H1 (cell line): ENCODE data around the gene TFB2M. TPM values are rescaled to one million over a fixed set of nuclear protein-coding genes. Genes with fewer than 3 reads are reported as not detected.
A peak's percentile ranks its signal among the peaks of the same experiment; 100 is the strongest.

Source experiments
- CTCF ChIA-PET: fragments of 300-600 bp; sonication (Branson Sonifier 250); formaldehyde crosslinking; loops from one replicate; lab custom pipeline; 2021; ENCODE audit not compliant: partially characterized antibody; lab: Charles Lee
- POLR2A ChIA-PET: fragments of 300-600 bp; sonication (Branson Sonifier 250); formaldehyde crosslinking; loops from one replicate; lab custom pipeline; 2021; ENCODE audit warnings: inconsistent platforms; ENCODE audit not compliant: partially characterized antibody; lab: Charles Lee
- DNase-seq, 2 experiments: peaks; one replicate each; pipeline versions ENCODE4 v3.0.0 to v3.0.0-alpha.2; 2010 to 2022; ENCODE audit warnings: low spot score in 2 of 2, low read depth in 1 of 2, mixed read lengths in 1 of 2
- FAIRE-seq: peaks from 2 replicates; lab custom pipeline; 2011; peaks lifted over from hg19 to GRCh38; lab: Jason Lieb, UNC
- H2AFZ ChIP-seq: 2 replicates; pipeline ENCODE4 v1.8.1; 2012; ENCODE audit warnings: low read length, inconsistent platforms
- H2AK5ac ChIP-seq: 2 replicates; pipeline ENCODE4 v1.6.1; 2013; ENCODE audit warnings: low read depth, low read length
- H2BK120ac ChIP-seq: replicated peaks from 2 replicates; pipeline ENCODE3; 2013; ENCODE audit warnings: low read depth, low read length, inconsistent platforms
- H2BK12ac ChIP-seq: 2 replicates; pipeline ENCODE4 v1.6.1; 2013; ENCODE audit warnings: low read depth, low read length
- H2BK15ac ChIP-seq: 2 replicates; pipeline ENCODE4 v1.6.1; 2013; ENCODE audit warnings: low read length
- H2BK20ac ChIP-seq: 2 replicates; pipeline ENCODE4 v1.6.1; 2013; ENCODE audit warnings: low read length
- H2BK5ac ChIP-seq: 2 replicates; pipeline ENCODE4 v1.6.1; 2013; ENCODE audit warnings: low read depth, low read length
- H3K14ac ChIP-seq: 2 replicates; pipeline ENCODE4 v1.6.1; 2013; ENCODE audit warnings: inconsistent platforms; ENCODE audit not compliant: insufficient read length
- H3K18ac ChIP-seq: 2 replicates; pipeline ENCODE4 v1.6.1; 2013; ENCODE audit warnings: low read length; ENCODE audit errors: extremely low read depth
- H3K23ac ChIP-seq: 2 replicates; pipeline ENCODE4 v1.6.1; 2013; ENCODE audit warnings: inconsistent platforms; ENCODE audit not compliant: insufficient read length
- H3K23me2 ChIP-seq: 2 replicates; pipeline ENCODE4 v1.6.1; 2013; ENCODE audit warnings: low read depth, low read length
- H3K27ac ChIP-seq: 2 replicates; pipeline ENCODE4 v1.6.1; 2011; ENCODE audit warnings: low read depth, low read length, inconsistent platforms
- H3K27me3 ChIP-seq, 4 experiments: replicated peaks in 1 of 4; 1 replicate in 1 of 4; 2 replicates in 3 of 4; pipeline versions ENCODE4 v1.6.1 to v1.8.1; 2011 to 2013; ENCODE audit warnings: low read length in 3 of 4, mild to moderate bottlenecking in 3 of 4, inconsistent platforms in 2 of 4, mixed read lengths in 2 of 4, moderate library complexity in 1 of 4; ENCODE audit not compliant: control insufficient read depth in 3 of 4, insufficient read depth in 3 of 4; ENCODE audit errors: extremely low read depth in 1 of 4
- H3K36me3 ChIP-seq, 4 experiments: 2 replicates each; pipeline versions ENCODE4 v1.6.1 to v1.8.1; 2011 to 2013; ENCODE audit warnings: mild to moderate bottlenecking in 4 of 4, low read length in 3 of 4, moderate library complexity in 2 of 4, control low read depth in 1 of 4, inconsistent platforms in 1 of 4; ENCODE audit not compliant: insufficient read depth in 4 of 4, control insufficient read depth in 2 of 4
- H3K4ac ChIP-seq: replicated peaks from 2 replicates; pipeline ENCODE3; 2013; ENCODE audit warnings: low read length, low read depth, mixed read lengths, inconsistent platforms; ENCODE audit not compliant: insufficient read length
- H3K4me1 ChIP-seq, 4 experiments: replicated peaks in 1 of 4; 1 replicate in 1 of 4; 2 replicates in 3 of 4; pipeline versions ENCODE4 v1.6.1 to v1.8.1; 2011 to 2013; ENCODE audit warnings: low read length in 3 of 4, inconsistent platforms in 2 of 4, mixed read lengths in 1 of 4; ENCODE audit not compliant: insufficient read depth in 4 of 4, control insufficient read depth in 3 of 4
- H3K4me2 ChIP-seq, 2 experiments: 2 replicates each; pipeline versions ENCODE4 v1.6.1 to v1.8.1; 2011 to 2013; ENCODE audit warnings: low read depth in 2 of 2, low read length in 2 of 2, control low read depth in 1 of 2, inconsistent platforms in 1 of 2, mild to moderate bottlenecking in 1 of 2; ENCODE audit not compliant: insufficient read depth in 1 of 2
- H3K4me3 ChIP-seq, 4 experiments: fragments of 200-600, 300-600 bp in 1 of 4; sonication (generic), shearing (Covaris generic), sonication (Bioruptor Twin) in 1 of 4; 2 replicates each; pipeline versions ENCODE4 v1.5.1 to v1.8.1; 2011 to 2016; ENCODE audit warnings: low read length in 4 of 4, low read depth in 3 of 4, control low read depth in 2 of 4, inconsistent platforms in 2 of 4, mild to moderate bottlenecking in 2 of 4, mixed read lengths in 1 of 4, moderate library complexity in 1 of 4; ENCODE audit not compliant: insufficient read depth in 2 of 4; ENCODE audit errors: extremely low read depth in 1 of 4
- H3K56ac ChIP-seq: replicated peaks from 2 replicates; pipeline ENCODE3; 2013; ENCODE audit warnings: low read depth, mild to moderate bottlenecking, mixed read lengths, low read length, inconsistent platforms; ENCODE audit not compliant: insufficient read length
- H3K79me1 ChIP-seq: 2 replicates; pipeline ENCODE4 v1.6.1; 2013; ENCODE audit warnings: low read depth, low read length, control low read depth
- H3K79me2 ChIP-seq, 2 experiments: 2 replicates each; pipeline versions ENCODE4 v1.6.1 to v1.8.1; 2012 to 2013; ENCODE audit warnings: low read length in 2 of 2, mild to moderate bottlenecking in 2 of 2, inconsistent platforms in 1 of 2; ENCODE audit not compliant: insufficient read depth in 2 of 2, control insufficient read depth in 1 of 2
- H3K9ac ChIP-seq, 4 experiments: replicated peaks in 1 of 4; 1 replicate in 1 of 4; 2 replicates in 3 of 4; pipeline versions ENCODE4 v1.6.1 to v1.8.1; 2011 to 2013; ENCODE audit warnings: low read depth in 3 of 4, low read length in 3 of 4, control low read depth in 2 of 4, mild to moderate bottlenecking in 2 of 4, moderate library complexity in 2 of 4, inconsistent platforms in 1 of 4; ENCODE audit errors: extremely low read depth in 1 of 4
- H3K9me3 ChIP-seq, 2 experiments: 2 replicates each; pipeline versions ENCODE4 v1.6.1 to v1.8.1; 2012 to 2013; ENCODE audit warnings: mild to moderate bottlenecking in 2 of 2, moderate library complexity in 2 of 2, control low read depth in 1 of 2, inconsistent platforms in 1 of 2, low read depth in 1 of 2, low read length in 1 of 2, mixed read lengths in 1 of 2; ENCODE audit not compliant: insufficient read depth in 2 of 2
- H4K20me1 ChIP-seq, 2 experiments: replicated peaks in 1 of 2; 2 replicates each; pipeline versions ENCODE3 to v1.8.1; 2011 to 2013; ENCODE audit warnings: inconsistent platforms in 2 of 2, low read length in 2 of 2, mild to moderate bottlenecking in 1 of 2; ENCODE audit not compliant: insufficient read depth in 2 of 2, control insufficient read depth in 1 of 2
- H4K5ac ChIP-seq: 2 replicates; pipeline ENCODE4 v1.6.1; 2013; ENCODE audit warnings: low read length, low read depth, mixed read lengths, inconsistent platforms; ENCODE audit not compliant: insufficient read length
- H4K8ac ChIP-seq: 2 replicates; pipeline ENCODE4 v1.8.0; 2013; ENCODE audit warnings: mild to moderate bottlenecking, moderate library complexity, low read length, inconsistent platforms; ENCODE audit not compliant: insufficient read depth; ENCODE audit errors: extremely low read depth
- H4K91ac ChIP-seq: replicated peaks from 2 replicates; pipeline ENCODE3; 2013; ENCODE audit warnings: low read length, mixed read lengths, inconsistent platforms; ENCODE audit not compliant: insufficient read length
- HDAC6 ChIP-seq: IDR thresholded peaks from one replicate; pipeline ENCODE4 v1.7.1; 2012; ENCODE audit warnings: low read depth, mild to moderate bottlenecking, inconsistent platforms, low read length, moderate library complexity
- NRF1 ChIP-seq: IDR thresholded peaks from 2 replicates; pipeline ENCODE4 v1.6.1; 2011; ENCODE audit warnings: mild to moderate bottlenecking, low read depth, low read length, improper control_type of control experiment
- RAD21 ChIP-seq, 2 experiments: IDR thresholded peaks in 1 of 2; conservative IDR thresholded peaks in 1 of 2; 2 replicates each; pipeline ENCODE4 v1.6.1; 2011; ENCODE audit warnings: low read depth in 2 of 2, low read length in 2 of 2, improper control_type of control experiment in 1 of 2, inconsistent platforms in 1 of 2, mild to moderate bottlenecking in 1 of 2, moderate library complexity in 1 of 2
- RFX5 ChIP-seq: IDR thresholded peaks from 2 replicates; pipeline ENCODE4 v1.6.1; 2011; ENCODE audit warnings: low read depth, low read length, improper control_type of control experiment, borderline replicate concordance
- YY1 ChIP-seq: IDR thresholded peaks from 2 replicates; pipeline ENCODE4 v1.6.1; 2011; ENCODE audit warnings: low read depth, mild to moderate bottlenecking, low read length
- WGBS, 2 experiments: shearing (Covaris generic) in 1 of 2; methylation state at CpG; one replicate each; pipeline versions ENCODE4 v1.1.6 to v1.1.7; 2013 to 2015; ENCODE audit warnings: low lambda C conversion rate in 2 of 2, mixed read lengths in 2 of 2, inconsistent platforms in 1 of 2, low coverage in 1 of 2, missing lambda C conversion rate in 1 of 2; ENCODE audit not compliant: insufficient replicate concordance in 2 of 2, insufficient coverage in 1 of 2, insufficient read length in 1 of 2; ENCODE audit errors: extremely low coverage in 1 of 2, missing lambda C conversion rate in 1 of 2; 5-methylcytosine and 5-hydroxymethylcytosine counted together
- polyA plus RNA-seq, 7 experiments: library from polyadenylated mRNA; depleted of rRNA in 3 of 7; stranded (reverse) in 5 of 7; unstranded in 2 of 7; fragments of >200 nt in 5 of 7; fragments of 200-250 nt in 2 of 7; gene quantifications; 1 replicate in 5 of 7; 2 replicates in 1 of 7; 4 replicates in 1 of 7; pipeline versions ENCODE4 v1.2.1 to v1.2.3, GENCODE V29; 2011 to 2013; ENCODE audit warnings: missing spikeins in 2 of 7, mixed read lengths in 2 of 7
- total RNA-seq: library from RNA; stranded (reverse); fragmentation: NEBNext Ultra II Directional; extraction: Animal tissue kit (Norgen Biotek cat#: 25700); gene quantifications from 2 replicates; pipeline ENCODE4 v1.2.1, GENCODE V29; 2021
- TF ChIP-seq, protein P1 (sequence below): IDR thresholded peaks from 2 replicates; pipeline ENCODE4 v1.6.1; 2011; ENCODE audit warnings: low read length, improper control_type of control experiment
- TF ChIP-seq, protein P2 (sequence below), 3 experiments: IDR thresholded peaks; 1 replicate in 2 of 3; 2 replicates in 1 of 3; pipeline versions ENCODE4 v1.5.1 to v1.6.1; 2011; ENCODE audit warnings: low read length in 3 of 3, mild to moderate bottlenecking in 3 of 3, inconsistent platforms in 2 of 3, low read depth in 1 of 3, moderate library complexity in 1 of 3; ENCODE audit not compliant: insufficient read depth in 1 of 3; ENCODE audit errors: control extremely low read depth in 1 of 3
- TF ChIP-seq, protein P3 (sequence below): IDR thresholded peaks from 2 replicates; pipeline ENCODE4 v1.6.1; 2011; ENCODE audit warnings: low read depth, mild to moderate bottlenecking, low read length; ENCODE audit not compliant: insufficient read depth

Gene TFB2M
- total and polyA plus RNA-seq, 2 of the 8 experiments (the other 6 are each of a cell fraction or from before 2014, with no cell fraction given): 10.4 to 22.0 TPM

DNA sequence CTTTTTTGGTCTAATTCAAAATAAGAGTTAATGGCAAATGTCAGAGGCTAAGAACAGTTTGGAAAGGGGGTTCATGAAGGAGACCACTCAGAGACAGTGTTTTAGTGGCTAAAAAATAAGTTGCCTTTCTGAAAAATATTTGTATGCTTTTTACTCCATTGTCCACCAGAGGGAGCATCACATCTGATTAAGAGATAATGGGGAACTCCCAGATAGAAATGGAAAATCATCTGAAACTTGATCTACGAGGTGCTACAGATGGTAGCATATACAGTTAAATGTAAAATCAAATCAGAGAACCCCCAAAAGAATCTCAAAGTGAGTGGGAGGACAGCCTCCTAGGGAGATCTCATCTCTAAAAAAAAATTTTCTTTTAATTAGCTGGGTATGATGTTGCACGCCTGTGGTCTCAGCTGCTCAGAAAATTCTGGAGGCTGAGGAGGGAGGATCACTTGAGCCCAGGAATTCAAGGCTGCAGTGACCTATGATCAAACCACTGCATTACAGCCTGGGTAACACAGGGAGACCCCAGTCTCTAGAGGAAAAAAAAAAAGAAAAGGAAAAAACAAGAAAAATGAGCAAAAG is 68.6 kb downstream of the TFB2M start:
- no peak overlapping the region for H3K18ac ChIP-seq
- H3K4ac ChIP-seq: no peak overlapping the region
- H3K56ac ChIP-seq: no peak overlapping the region
- H2BK20ac ChIP-seq: no peak overlapping the region
- no peak overlapping the region for H2BK5ac ChIP-seq
- no peak overlapping the region for H3K14ac ChIP-seq
- no peaks in the 10 kb centered on the region for H3K23me2 ChIP-seq
- no peaks in the 10 kb centered on the region for H3K36me3 ChIP-seq
- ChIA-PET CTCF (interaction anchor here (0.6 to 1.5 kb wide), 16 partner anchors 8 to 569 kb away, joined by 3 to 7 read pairs (median 4); no protein-coding TSS in a partner anchor), POLR2A (interaction anchor here (1.8 kb wide), 1 partner anchor 8 kb away, joined by 4 read pairs; no protein-coding TSS in a partner anchor)
- peaks cover 0 to 1% of the 10 kb centered on the region in 2 experiments; a peak in 1 of 4 replicates for H3K79me2 ChIP-seq
- no peak overlapping the region for H2BK12ac ChIP-seq
- 88% methylated on average over 2 of the region's 2 CpGs; no CpG with 5 or more reads in 1 of the 2 experiments for WGBS, 2 experiments
- no peak overlapping the region for H3K4me2 ChIP-seq
- H3K27ac ChIP-seq: no peak overlapping the region
- H2BK120ac ChIP-seq: no peak overlapping the region
- H3K4me3 ChIP-seq: no peak overlapping the region
- H3K23ac ChIP-seq: no peak overlapping the region
- no peaks in the 10 kb centered on the region for H3K9me3 ChIP-seq
- H3K79me1 ChIP-seq: no peaks in the 10 kb centered on the region; the same call in 1 of the 2 replicates
- H4K91ac ChIP-seq: no peak overlapping the region
- no peaks in the 10 kb centered on the region for H4K20me1 ChIP-seq
- H2AK5ac ChIP-seq: no peak overlapping the region
- H4K5ac ChIP-seq: no peak overlapping the region
- DNase-seq (no peak), FAIRE-seq (no peak)
- H3K27me3 ChIP-seq: no peaks in the 10 kb centered on the region
- H3K4me1 ChIP-seq: peaks cover 0 to 1% (median under 1%) of the 10 kb centered on the region in 4 experiments; a peak in 2 of 7 replicates
- no peak overlapping the region for H2BK15ac ChIP-seq
- no peak overlapping the region for H4K8ac ChIP-seq
- no peak overlapping the region for H3K9ac ChIP-seq
- no peak overlapping the region for H2AFZ ChIP-seq
- TF ChIP-seq RAD21 (IDR thresholded peaks at IDR 0.05 in 1 of 2, conservative IDR thresholded peaks at IDR 0.05 in 1 of 2; ENCODE audit: low read depth in 2 of 2, low read length in 2 of 2): peak; percentile 50 to 54
- no peak for TF ChIP-seq HDAC6
- TF ChIP-seq, protein P1, sequence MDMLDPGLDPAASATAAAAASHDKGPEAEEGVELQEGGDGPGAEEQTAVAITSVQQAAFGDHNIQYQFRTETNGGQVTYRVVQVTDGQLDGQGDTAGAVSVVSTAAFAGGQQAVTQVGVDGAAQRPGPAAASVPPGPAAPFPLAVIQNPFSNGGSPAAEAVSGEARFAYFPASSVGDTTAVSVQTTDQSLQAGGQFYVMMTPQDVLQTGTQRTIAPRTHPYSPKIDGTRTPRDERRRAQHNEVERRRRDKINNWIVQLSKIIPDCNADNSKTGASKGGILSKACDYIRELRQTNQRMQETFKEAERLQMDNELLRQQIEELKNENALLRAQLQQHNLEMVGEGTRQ: no peak
- no peak for TF ChIP-seq YY1
- TF ChIP-seq, protein P2, sequence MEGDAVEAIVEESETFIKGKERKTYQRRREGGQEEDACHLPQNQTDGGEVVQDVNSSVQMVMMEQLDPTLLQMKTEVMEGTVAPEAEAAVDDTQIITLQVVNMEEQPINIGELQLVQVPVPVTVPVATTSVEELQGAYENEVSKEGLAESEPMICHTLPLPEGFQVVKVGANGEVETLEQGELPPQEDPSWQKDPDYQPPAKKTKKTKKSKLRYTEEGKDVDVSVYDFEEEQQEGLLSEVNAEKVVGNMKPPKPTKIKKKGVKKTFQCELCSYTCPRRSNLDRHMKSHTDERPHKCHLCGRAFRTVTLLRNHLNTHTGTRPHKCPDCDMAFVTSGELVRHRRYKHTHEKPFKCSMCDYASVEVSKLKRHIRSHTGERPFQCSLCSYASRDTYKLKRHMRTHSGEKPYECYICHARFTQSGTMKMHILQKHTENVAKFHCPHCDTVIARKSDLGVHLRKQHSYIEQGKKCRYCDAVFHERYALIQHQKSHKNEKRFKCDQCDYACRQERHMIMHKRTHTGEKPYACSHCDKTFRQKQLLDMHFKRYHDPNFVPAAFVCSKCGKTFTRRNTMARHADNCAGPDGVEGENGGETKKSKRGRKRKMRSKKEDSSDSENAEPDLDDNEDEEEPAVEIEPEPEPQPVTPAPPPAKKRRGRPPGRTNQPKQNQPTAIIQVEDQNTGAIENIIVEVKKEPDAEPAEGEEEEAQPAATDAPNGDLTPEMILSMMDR (IDR thresholded peaks at IDR 0.05; ENCODE audit: control extremely low read depth in 1 of 3, insufficient read depth in 1 of 3, low read depth in 1 of 3, low read length in 3 of 3): peak in 2 of 3 experiments; percentile 44 to 58; a peak in 2 of 4 replicates
- TF ChIP-seq, protein P3, sequence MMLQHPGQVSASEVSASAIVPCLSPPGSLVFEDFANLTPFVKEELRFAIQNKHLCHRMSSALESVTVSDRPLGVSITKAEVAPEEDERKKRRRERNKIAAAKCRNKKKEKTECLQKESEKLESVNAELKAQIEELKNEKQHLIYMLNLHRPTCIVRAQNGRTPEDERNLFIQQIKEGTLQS: no peak
- no peak for TF ChIP-seq NRF1
- TF ChIP-seq RFX5: no peak
